Testis (tissue), 3 donors: ENCODE data around the gene FBLN1. TPM values are rescaled to one million over a fixed set of nuclear protein-coding genes. Genes with fewer than 3 reads are reported as not detected.

Source experiments
- DNase-seq: peaks from one replicate; pipeline ENCODE4 v3.0.0-alpha.2; 2019
- H3K27ac ChIP-seq, 2 donors: fragments of 200-600 bp; sonication (generic); one replicate each; pipeline ENCODE4 v1.5.1; 2019
- H3K27me3 ChIP-seq: fragments of 200-600 bp; sonication (generic); one replicate; pipeline ENCODE4 v1.5.1; 2019
- H3K36me3 ChIP-seq: fragments of 200-600 bp; sonication (generic); one replicate; pipeline ENCODE4 v1.5.1; 2017; ENCODE audit warnings: low read depth; ENCODE audit errors: missing control alignments
- H3K4me1 ChIP-seq: fragments of 200-600 bp; sonication (generic); one replicate; pipeline ENCODE4 v1.5.1; 2019
- H3K4me3 ChIP-seq, 2 donors: fragments of 200-600 bp; sonication (generic); one replicate each; pipeline ENCODE4 v1.5.1; 2017 to 2019
- H3K9me3 ChIP-seq: fragments of 200-600 bp; sonication (generic); one replicate; pipeline ENCODE4 v1.5.1; 2017
- POLR2A ChIP-seq: fragments of 450-650 bp; IDR thresholded peaks from one replicate; pipeline ENCODE4 v1.6.1; 2017; ENCODE audit warnings: antibody characterized with exemption, mild to moderate bottlenecking, moderate library complexity
- WGBS, 2 donors: methylation state at CpG; one replicate each; pipeline ENCODE4 v1.1.5; 2018; 5-methylcytosine and 5-hydroxymethylcytosine counted together
- intact Hi-C: fragments of 100-400 bp; cut with DNase I; formaldehyde crosslinking; loops from one replicate; pipeline ENCODE4 v1.15.1; 2023; ENCODE audit warnings: low total_unique reads
- polyA plus RNA-seq: library from polyadenylated mRNA; stranded (reverse); fragments of 350-450 nt; fragmentation: Illumina TruSeq; extraction: RNeasy Lipid Tissue Mini Kit (QIAGEN cat#74804); gene quantifications from one replicate; pipeline ENCODE4 v1.2.3, GENCODE V29; 2014; ENCODE audit warnings: low read depth, low replicate concordance; ENCODE audit not compliant: insufficient read depth
- total RNA-seq, 2 donors: library from RNA; depleted of rRNA; stranded (reverse); fragments of >200 nt; gene quantifications; one replicate each; pipeline ENCODE4 v1.2.3, GENCODE V29; 2016
- TF ChIP-seq, protein P1 (sequence below), 3 experiments: fragments of 450-650 bp in 2 of 3; fragments of 200-600 bp in 1 of 3; sonication (generic) in 1 of 3; IDR thresholded peaks; one replicate each; pipeline ENCODE4 v1.5.1; 2016 to 2019; ENCODE audit warnings: antibody characterized with exemption in 3 of 3, mild to moderate bottlenecking in 2 of 3, moderate library complexity in 1 of 3

Gene FBLN1
- total and polyA plus RNA-seq, 3 donors from 2014 or later, result 32.4 to 154 (median 42.2) TPM

DNA sequence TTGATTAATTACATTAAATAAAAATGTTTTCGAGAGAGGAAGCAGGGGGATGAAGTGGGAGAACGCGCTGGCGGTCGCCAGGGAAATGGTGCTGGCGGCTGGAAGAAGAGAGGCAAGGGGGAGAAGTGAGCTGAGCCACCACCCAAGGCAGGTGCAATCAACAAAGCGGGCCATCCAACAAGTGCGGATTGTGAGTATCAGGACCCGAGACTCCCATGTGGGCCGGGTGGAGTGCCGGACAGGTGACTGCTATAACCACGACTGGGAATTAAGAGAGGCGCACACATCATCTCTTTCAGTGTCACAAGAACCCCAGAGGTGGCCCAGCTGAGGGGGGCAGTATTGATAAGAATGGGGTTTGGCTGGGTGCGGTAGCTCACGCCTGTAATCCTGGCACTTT is 127.8 kb downstream of the FBLN1 start:
- intact Hi-C loops, result no loop called here
- H3K4me1 ChIP-seq, result no peaks in the 10 kb centered on the region
- WGBS, 2 donors, result 93 to 95% methylated on average over 15 of the region's 15 CpGs
- no peak for TF ChIP-seq POLR2A
- TF ChIP-seq, protein P1, sequence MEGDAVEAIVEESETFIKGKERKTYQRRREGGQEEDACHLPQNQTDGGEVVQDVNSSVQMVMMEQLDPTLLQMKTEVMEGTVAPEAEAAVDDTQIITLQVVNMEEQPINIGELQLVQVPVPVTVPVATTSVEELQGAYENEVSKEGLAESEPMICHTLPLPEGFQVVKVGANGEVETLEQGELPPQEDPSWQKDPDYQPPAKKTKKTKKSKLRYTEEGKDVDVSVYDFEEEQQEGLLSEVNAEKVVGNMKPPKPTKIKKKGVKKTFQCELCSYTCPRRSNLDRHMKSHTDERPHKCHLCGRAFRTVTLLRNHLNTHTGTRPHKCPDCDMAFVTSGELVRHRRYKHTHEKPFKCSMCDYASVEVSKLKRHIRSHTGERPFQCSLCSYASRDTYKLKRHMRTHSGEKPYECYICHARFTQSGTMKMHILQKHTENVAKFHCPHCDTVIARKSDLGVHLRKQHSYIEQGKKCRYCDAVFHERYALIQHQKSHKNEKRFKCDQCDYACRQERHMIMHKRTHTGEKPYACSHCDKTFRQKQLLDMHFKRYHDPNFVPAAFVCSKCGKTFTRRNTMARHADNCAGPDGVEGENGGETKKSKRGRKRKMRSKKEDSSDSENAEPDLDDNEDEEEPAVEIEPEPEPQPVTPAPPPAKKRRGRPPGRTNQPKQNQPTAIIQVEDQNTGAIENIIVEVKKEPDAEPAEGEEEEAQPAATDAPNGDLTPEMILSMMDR (IDR thresholded peaks at IDR 0.05), result no peak
- no peaks in the 10 kb centered on the region for H3K27me3 ChIP-seq
- no peak overlapping the region for H3K4me3 ChIP-seq
- no peaks in the 10 kb centered on the region for H3K9me3 ChIP-seq
- H3K36me3 ChIP-seq, result no peaks in the 10 kb centered on the region
- no peak for DNase-seq
- no peak overlapping the region for H3K27ac ChIP-seq

DNA sequence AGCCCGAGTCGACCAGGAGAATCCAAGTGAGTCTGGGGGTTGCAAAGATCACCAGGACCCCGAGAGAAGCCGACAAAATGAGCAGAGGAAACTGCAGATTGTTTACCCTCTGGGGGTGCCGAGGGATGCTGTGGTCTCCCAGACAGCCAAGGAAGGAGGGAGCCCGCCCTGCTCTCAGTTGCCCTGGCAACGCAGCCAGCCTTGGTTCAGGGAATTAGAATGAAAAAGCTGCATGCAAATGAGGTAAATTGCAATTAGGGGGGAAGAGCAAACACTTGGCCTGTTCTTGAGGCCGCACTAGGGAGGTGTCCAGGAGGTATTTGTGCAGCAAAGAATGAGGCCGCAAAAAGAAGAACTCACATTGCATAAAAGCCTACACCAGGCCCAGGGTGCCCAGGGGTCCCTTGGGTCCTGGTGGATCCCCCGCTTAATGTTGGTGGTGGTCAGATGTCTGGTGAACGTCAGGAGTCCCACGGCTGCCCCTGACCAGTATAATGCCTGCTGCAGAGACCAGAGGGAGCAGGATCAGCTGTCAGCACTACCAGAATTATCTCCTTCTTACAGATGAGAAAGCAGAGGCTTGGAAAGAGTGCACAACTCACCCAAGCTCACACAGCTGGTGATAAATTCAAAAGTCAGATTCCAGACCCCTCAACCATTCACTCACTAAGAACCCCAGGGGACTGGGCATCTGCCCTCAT is 128.6 kb downstream of the FBLN1 start:
- no peaks in the 10 kb centered on the region for H3K27me3 ChIP-seq
- no peaks in the 10 kb centered on the region for H3K36me3 ChIP-seq
- 76 to 77% methylated on average over 12 of the region's 12 CpGs for WGBS, 2 donors
- H3K4me3 ChIP-seq, result no peak overlapping the region
- H3K27ac ChIP-seq, result no peak overlapping the region
- TF ChIP-seq POLR2A, result no peak
- TF ChIP-seq, protein P1 (IDR thresholded peaks at IDR 0.05), result no peak
- no peak for DNase-seq
- intact Hi-C loops, result no loop called here
- H3K9me3 ChIP-seq, result no peaks in the 10 kb centered on the region
- H3K4me1 ChIP-seq, result no peaks in the 10 kb centered on the region

DNA sequence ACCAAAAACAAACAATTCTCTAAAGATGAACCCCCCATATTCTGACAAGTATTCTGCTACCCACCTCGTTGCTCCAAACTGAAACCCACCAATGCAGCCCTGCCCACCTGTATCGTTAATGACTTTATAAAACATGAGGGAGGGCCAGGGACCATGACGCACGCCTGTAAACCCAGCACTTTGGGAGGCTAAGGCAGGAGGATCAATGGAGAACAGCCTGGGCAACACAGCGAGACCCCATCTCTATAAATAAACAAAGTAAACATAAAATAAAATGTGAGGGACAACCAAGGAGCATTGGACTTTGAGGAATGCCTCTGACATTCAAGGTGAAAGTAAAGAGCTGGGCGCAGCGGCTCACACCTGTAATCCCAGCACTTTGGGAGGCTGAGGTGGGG is 129.2 kb downstream of the FBLN1 start:
- TF ChIP-seq, protein P1 (IDR thresholded peaks at IDR 0.05), result no peak
- Histone ChIP-seq H3K4me1 (no peaks in the 10 kb centered on the region), H3K36me3 (no peaks in the 10 kb centered on the region), H3K27me3 (no peaks in the 10 kb centered on the region), H3K9me3 (no peaks in the 10 kb centered on the region), H3K4me3 (no peak overlapping the region), H3K27ac (no peak overlapping the region)
- intact Hi-C loops, result no loop called here
- no peak for DNase-seq
- 91 to 93% methylated on average over 7 of the region's 7 CpGs for WGBS, 2 donors

DNA sequence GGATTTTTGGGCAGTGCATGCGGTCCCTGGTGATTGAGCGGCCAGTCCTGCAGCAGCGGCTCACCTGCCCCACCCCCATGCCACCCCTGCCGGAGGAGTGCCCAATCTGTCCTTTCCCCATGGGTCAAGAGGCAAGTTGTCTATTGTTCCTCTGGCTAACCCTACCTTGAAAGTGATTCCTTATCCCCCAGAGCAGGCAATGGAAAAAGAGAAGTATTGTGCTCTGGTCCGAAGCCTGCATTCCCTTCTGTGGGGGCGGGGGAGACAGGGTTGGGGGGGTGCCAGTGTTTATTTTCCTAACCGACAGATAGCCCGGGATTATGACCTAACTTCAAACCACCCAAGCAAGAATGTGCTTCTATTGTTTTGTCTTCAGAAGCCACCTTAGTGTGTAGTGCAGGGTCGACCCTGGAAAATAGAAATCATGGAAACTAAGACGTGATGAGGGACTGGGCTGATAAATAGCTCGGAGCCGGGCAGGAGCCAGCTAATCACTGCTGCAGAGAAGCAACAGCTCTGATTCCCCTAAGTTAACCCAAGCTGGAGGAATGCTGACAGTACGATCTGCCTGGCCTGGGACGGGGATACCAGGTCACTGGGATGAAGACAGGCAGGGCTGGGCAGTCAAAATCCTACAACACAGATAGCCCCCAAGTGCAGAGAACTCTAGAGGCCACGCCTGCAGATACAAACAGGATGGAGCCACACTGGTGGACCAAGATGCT is 130.3 kb downstream of the FBLN1 start:
- no peak for DNase-seq
- Histone ChIP-seq H3K4me1 (no peaks in the 10 kb centered on the region), H3K36me3 (no peaks in the 10 kb centered on the region), H3K27ac (no peak overlapping the region), H3K9me3 (no peaks in the 10 kb centered on the region), H3K27me3 (no peaks in the 10 kb centered on the region), H3K4me3 (no peak overlapping the region)
- intact Hi-C loops, result no loop called here
- WGBS, 2 donors, result 26 to 43% methylated on average over 15 of the region's 15 CpGs
- TF ChIP-seq, protein P1 (IDR thresholded peaks at IDR 0.05), result no peak
- TF ChIP-seq POLR2A, result no peak
